GM18502 (cell line): ENCODE results near the gene BIVM.
A peak's percentile ranks its signal among the peaks of the same experiment; 100 is the strongest.

ENCODE experiments used
- ATAC-seq: cut with Tn5 transposase; IDR thresholded peaks from one replicate; pipeline ENCODE4 v1.9.1; 2021; ENCODE audit warnings: mild to moderate bottlenecking; ENCODE audit not compliant: unreplicated experiment, poor library complexity

BIVM gene

DNA sequence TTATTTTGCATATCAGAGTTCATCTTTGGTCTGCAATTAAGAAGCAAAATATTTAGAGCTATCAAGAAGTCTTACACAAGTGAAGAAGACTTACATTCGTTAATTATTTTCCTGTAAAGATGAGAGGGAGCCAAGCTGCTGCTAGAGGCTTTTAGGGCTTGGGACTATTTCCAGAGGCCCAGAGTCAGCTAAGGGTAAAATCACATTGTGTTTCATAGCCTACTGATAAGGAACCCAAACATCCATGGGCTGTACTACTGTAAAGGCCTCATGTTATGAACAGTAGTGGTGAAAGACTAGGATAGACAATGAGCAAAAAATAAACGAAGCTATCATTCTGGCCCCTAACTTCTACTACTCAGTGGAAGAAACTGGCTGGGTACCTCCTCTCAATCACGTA lies 14.4 kb upstream of the BIVM start:
- ATAC-seq = no peak

DNA sequence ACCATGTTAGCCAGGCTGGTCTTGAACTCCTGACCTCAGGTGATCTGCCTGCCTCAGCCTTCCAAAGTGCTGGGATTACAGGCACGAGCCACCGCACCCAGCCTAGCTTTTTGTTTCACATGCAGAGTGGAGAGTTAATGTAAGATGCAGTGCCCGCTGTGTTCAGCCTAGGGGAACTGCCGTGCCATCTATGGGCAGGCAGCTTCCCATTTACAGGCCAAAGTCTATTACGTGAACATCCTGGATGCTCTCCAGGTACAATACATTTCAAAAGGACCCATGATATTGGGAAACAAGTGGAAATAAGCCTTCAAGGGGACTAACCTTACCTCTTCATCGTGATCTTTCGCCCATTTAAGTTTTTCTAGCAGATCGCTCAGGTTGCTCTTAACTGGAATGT lies 10.2 kb upstream of the BIVM start:
- no peak for ATAC-seq

DNA sequence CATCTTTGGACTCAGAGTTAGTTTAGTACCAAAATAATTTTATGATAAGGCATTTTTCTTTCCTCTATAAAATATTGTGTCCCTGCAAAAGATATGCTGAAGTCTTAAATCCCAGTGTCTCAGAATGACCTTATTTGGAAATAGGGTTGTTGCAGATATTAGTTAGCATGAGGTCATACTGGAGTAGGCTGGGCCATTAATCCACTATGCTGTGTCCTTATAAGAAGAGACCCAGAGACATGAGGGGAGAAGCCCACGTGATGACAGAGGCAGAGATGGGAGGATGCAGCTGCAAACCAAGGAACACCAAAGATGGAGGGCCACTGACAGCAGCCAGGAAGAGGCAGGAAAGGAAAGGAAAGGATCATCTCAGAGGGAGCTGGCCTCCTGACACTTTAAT lies 6.5 kb upstream of the BIVM start:
- ATAC-seq = no peak

DNA sequence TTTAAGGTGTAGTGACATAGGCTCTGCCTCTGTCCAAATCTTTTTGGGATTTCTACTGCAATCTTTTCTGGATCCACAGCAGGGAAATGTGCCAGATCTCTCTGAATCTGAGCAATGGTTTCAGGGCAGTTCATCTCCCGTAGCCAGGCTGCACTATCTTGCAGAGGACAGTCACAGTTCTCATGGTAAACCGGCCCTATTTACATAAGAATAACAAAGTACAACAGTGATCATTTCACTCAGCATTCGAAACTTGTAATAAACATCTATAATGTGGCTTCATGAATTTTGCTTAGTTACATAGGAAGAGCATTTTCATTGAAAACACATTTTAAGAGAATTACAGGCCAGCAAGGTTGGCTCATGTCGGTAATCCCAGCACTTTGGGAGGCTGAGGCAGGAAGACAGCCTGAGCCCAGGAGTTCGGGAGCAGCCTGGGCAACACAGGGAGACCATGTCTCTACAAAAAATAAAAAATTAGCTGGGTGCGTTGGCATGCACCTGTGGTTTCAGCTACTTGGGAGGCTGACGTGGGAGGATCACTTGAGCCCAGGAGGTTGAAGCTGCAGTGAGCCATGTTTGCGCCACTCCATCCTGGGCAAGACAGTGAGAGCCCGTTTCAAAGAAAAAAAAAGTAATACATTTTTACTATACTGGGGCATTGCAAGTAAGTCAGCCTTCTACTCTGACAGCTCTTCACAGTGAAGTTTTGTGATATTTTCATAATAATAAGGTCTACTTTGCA lies 5.1 kb upstream of the BIVM start:
- no peak for ATAC-seq

DNA sequence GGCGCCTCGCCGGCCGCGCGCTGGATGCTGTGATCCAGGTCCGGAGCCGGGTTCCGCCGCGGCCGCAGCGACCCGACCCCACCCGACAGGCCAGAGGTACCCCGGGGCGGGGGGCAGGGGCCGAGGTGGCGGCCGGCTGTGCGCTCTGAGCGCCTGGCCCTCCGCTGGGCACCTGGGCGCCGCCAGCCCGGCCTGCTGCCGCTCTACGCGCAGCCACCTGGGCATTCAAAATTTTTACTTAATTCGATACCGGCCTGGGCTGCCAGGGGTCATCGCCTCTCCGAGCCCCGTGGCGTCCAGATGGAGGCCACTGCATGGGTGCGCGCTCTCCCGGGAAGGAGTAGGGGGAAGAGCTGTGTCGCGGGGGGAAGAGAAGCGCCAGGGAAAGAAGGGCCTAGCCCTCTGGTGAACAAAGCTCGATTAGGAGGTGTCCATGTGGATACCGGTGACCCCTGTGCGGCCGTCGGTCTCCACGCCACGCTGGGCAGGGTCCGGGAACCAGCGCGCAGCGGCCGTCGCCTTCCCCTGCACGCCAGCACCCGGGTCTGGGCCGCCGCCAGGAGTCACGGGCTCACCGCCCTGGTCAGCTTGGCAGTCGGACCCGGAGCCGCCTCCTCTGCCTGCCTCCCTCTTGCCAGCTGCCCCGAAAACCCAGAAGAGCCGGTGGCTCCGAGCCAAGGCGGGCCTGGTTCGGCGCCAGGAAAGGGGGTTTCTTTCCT lies 666 bp downstream of the BIVM start:
- peak; percentile 10 for ATAC-seq

DNA sequence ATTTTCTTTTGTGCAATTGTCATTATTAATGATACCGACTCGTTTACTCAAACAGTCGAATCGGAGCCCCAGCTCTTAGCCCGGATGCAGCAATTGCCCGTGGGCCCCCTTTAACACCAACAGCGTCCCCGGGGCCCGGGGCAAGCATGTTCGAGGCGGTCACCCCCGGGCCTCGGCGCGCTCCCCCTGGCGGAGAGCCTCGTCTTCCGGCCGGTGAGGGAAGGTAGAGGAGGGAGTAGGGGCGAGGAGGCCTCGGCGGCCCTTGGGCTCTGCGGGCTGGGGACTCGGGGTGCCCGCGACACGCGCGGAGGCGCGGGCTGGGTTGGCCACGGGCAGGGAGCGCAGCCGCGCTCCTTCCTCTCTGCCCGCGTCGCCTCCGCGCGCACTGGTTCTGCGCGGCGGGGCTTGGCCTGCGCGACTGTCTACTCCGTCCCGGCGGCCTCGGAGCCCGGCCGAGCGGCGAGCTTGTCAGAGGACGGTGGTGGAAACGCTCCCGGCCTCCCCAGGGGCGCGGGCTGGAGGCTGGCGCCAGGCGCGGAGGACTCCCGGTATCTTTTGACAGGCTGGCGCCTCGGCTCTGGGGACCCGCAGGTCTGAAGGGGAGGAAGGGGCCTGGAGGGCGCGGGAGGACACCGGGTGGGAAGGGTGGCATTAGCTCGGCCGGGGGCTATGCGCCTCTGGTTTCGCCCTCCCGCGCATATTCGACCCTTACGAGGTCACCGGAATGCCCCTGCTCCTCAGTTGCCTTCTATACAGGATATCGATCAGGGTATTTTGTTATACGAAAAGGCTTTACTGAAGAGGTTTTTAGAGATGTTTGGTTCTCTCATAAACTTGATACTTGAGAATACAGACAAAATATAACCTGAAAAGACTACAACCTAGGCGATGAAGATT lies 1.5 kb downstream of the BIVM start:
- ATAC-seq = peak; percentile 80

DNA sequence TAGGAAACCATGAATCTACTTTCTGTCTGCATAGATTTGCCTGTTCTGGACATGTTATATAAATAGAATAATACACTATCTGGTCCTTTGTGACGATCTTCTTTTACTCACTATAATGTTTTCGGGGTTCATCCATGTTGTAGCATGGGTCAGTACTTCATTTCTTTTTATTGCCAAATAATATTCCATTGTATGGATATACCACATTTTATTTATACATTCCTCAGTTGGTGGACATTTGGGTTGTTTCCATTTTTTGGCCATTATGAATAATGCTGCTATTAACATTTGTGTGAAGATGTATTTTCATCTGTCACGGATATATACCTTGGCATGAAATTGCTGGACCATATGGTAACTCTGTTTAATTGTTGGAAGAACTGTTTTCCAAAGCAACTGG lies 6.8 kb downstream of the BIVM start:
- no peak for ATAC-seq

DNA sequence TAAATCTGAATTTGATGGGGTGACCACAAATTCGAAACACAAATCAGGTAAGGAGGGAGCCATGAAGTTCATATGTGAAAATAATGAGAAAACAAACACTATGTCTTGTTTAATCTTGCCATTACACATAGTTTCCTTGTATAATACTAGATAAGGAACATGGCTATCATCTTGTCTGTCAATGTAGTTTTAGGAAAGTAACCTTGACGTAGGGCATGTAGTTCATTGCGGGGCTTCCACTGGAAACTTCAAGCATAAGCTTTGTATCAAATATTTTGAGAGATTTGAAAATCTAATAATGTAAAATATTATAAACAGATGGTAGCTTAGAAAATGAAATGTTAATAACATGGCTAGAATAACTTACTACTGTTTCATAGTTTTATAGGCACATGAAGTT lies 8.8 kb downstream of the BIVM start:
- ATAC-seq = no peak

DNA sequence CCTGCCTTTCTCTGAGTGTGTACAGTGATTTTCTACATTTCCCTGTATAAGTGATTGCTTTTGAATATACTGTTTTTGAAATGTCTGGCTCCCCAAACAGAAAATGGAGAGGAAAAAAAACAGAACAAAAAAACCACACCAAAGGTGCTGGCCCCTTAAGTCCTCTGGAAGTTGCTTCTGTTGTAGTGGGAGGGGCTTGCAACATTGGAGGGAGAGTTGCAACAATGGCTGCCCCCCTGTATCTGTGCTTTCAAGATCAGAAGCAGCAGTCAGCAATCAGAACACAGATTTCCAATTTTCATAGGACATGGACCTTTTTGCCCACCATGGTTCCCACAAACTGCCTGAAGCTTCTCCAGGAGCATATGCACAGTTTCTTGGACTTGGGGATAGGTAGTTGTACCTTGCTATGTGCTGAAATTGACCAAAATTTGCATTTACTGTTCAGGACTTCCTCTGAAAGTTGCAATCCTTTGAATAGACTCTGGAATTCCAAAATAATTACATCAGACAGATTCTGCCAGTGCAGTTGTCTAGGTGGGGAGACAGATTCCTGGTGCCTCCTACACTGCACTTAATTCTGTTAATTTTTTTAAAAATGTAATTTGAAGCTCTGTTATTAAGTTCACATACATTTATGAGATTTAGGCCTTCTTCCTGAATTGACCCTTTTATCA lies 13.8 kb downstream of the BIVM start:
- ATAC-seq = peak; percentile 71

DNA sequence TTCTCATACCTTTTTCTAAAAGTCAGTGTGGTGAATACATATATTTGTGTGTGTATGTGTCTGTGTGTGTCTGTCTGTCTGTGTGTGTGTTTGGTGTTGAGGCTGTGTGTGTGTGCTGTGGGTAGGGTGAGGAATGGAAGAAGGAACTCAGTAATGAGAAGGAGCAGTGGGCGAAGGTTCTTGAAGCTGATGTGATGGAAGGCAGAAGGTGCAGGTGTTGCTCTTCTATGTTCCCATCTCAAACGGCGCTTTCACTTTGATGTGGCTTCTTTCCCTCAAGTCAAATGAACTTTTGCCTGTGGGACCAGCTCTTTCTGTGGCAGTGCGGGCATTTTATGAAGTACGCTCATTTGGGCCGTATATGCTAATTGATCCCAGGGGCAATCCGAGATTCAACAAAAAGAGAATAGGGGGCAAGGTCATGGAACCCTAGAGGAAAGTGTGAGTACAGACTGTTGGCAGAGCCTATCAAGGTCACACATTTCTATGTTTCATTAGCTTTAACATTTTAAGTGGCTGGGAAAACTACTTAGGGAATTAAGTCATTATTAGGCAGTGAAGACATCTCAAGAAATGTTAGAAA lies 15.2 kb downstream of the BIVM start:
- ATAC-seq = no peak

DNA sequence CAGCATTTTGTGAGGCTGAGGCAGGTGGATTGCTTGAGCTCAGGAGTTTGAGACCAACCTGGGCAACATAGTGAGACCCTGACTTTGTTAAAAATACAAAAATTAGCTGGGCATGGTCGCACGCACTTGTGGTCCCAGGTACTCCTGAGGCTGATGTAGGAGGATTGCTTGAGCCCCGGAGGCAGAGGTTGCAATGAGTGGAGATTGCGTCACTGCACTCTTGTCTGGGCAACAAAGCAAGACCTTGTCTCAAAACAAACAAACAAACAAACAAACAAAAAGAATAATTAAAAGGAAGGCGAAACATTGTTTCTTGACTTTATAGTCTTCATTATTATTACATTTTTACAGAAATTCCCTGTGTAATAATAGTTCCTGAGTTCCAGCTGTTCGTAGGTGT lies 15.9 kb downstream of the BIVM start:
- no peak for ATAC-seq

DNA sequence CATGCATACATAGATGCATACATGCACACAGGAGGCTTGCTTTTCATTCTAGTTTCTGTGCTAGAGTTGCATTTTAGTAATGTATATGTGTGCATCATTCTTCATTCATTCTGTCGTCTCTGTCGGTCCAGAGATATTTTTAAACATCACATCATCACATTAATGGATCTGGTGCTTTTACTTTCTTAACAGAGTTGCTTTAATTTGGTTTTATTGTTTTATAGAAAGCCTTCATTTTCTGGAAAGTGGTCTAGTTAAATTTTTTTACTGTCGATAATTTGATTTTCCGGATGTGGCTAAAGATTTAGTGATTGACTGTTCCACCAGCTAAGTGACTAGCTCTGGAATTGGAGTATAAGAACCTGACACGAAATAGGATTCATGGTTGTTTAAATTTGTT lies 16.9 kb downstream of the BIVM start:
- ATAC-seq = no peak

DNA sequence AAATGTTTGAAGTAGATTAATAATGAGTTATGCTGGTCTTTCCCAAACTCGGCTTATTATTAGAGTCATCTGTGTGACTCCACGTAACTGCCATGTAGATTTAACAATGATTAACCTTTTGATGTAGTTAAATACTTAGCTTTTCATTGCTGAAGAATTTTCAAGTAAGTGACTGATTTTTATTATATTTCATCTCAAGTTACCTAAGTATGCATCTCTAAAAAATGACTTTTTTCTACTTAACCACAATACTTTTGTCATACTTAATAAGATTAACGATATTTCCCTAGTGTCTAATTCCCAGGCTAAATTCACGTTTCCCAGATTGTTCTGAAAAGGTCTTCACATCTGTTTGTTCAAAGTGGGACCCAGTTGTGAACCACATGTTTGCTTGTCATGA lies 17.8 kb downstream of the BIVM start:
- no peak for ATAC-seq

DNA sequence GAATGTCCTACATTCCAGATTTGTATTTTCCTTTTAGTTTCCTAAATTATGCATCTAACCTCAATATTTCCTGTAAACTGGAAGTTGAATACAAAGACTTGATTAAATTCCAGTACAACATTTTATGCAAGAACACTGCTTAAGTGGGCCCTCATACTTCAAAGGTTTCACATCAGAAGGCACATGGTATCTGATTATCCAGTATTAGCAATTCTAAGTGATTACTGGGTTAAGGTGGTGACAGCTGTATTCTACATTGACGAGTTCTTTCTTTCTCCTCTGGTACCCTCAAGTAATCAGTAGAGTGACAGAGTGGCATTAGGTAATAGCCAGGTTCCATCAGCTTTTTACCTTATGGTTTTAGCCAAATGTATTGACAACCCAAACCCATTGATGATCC lies 18.3 kb downstream of the BIVM start:
- ATAC-seq = no peak

DNA sequence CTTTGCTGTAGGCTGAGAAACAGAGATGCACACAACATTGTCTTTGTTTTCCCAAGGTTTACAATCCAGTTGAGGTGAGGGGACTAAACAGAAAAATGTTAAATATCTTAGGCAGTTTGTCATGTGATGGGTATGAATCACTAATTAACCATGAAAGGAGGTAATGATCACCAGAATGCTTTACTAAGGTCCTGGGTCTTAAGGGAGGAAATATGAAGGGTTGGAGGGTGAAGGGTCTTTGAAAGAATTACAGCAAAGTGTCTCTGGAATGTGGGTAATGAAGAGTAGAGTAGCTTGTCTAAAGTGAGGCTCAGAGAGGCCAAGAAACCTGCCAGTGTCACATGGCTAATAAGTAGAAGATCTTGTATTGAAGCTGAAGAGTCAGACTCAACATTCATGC lies 19.0 kb downstream of the BIVM start:
- no peak for ATAC-seq

DNA sequence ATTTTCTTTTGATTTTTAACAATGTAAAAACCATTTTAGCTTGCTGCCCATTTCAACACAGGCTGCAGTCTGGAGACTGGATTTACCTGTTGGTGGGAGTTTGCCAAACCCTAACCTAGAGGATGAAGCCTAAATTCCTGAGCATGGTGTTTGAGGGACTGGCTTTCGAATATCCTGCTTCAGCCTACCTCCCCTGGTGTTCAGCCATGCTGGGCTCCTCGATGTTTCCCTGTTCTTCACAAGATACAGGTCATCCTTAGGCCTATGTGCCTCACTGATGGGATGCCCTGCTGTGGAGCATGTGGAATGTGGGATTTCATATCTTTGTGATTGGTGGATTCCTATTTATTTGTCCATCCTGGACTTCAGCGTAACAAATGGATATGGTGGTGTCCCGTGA lies 26.5 kb downstream of the BIVM start:
- ATAC-seq = no peak

DNA sequence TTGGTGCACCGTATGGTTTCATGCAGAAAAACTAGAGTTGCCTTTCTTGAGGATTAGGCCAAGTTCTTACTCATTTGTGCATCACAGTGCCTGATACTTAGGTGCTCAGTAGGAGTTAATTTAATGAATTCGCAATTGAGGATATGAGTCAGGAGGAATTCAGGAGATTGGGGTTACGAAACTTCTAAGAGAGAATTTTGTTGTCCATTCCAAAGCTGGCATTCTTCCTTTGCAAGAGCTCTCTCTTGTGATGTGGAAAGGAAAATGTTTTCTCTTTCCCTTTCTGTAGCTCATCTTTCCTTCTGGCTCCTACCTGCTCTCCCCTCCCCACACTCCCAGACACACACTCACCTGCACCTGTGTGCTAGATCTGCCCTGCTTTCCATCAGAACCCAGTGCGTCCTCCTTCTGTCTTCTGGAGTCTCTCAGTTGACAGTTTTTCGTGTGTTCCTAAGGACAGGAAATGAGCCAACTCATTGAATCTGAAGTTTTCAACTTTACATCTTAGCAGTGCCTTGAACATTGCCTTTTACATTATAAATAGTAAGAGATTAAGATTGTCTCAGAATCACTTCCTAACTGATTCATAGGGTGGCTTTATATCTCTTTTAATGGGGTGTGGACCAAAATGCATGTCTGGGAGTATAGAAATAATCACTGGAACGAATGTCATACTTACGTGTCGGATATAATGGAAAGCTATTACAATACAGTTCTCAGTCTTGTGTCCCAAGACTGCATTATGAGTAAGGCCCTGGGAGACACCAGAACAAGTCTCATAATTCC lies 27.2 kb downstream of the BIVM start:
- no peak for ATAC-seq

DNA sequence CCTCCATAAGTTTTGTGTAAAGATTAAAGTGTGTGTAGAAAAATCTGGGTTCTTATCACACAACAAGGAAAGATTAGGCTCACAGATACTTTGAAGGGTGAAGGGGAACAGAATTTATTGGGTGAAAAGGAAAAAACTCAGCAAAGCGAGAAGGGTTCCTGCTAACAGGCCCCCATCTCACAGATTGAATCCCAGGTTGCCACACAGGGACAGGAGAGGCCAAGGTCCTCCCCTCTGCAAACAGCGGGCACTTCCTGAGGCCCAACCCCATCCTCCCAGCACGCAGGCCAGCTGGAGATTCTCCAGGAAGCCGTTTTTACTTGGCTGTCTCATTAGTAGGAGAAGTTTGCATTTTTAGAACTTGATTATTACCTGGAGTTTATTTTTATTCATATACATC lies 31.7 kb downstream of the BIVM start:
- no peak for ATAC-seq

DNA sequence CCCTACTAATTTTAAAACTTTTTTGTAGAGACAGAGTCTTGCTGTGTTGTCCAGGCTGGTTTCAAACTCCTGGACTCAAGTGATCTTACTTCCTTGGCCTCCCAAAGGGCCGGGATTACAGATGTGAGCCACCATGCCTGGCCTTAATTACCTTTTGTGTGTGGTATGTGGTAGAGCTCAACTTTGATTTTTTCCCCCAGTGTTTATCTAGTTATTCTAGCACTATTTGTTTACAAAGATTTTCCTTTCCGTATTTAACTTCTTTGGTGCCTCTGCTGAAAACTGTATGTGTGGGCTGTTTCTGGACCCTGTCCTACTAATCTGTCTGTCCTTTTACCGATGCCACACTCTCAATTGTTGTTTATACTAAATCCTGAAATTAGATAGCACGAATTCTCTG lies 37.6 kb downstream of the BIVM start:
- ATAC-seq = no peak

DNA sequence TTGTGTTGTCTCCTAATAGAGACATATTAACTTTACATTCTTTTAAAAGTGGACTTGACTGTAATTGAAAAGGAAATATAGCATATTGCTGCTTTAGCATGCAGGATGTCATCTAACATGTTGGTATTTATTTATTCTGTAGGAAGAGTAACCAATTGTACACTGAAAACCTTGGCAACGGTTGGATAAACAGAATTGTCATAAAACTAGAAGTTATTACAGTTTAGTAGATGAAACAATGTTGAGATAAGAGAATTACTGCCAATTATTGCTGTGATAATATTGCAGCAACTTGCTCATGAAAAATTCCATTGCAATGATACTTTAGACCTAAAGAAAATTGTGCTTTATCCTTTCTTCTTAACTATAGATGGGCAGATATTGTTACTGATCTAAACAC lies 39.4 kb downstream of the BIVM start:
- ATAC-seq = no peak
